Erythroblast (primary cell): ENCODE data around the gene XRCC1.
A peak's percentile ranks its signal among the peaks of the same experiment; 100 is the strongest.
"Not testable (repeated sequence)": the region's sequence is repeated elsewhere in the genome, so short reads cannot be mapped to it uniquely, and the experiment has no call there.

ENCODE experiments used
- DNase-seq, 2 experiments: peaks; one replicate each; lab custom pipeline; 2025; lab: John Stamatoyannopoulos, UW
- GATA1 ChIP-seq: IDR thresholded peaks from 2 replicates; pipeline ENCODE4 v1.6.1; 2011; ENCODE audit warnings: low read depth, mild to moderate bottlenecking, control low read depth, low read length, moderate library complexity
- POLR2A ChIP-seq: IDR thresholded peaks from 2 replicates; pipeline ENCODE4 v1.6.1; 2011; ENCODE audit warnings: mild to moderate bottlenecking, low read length

XRCC1 gene

DNA sequence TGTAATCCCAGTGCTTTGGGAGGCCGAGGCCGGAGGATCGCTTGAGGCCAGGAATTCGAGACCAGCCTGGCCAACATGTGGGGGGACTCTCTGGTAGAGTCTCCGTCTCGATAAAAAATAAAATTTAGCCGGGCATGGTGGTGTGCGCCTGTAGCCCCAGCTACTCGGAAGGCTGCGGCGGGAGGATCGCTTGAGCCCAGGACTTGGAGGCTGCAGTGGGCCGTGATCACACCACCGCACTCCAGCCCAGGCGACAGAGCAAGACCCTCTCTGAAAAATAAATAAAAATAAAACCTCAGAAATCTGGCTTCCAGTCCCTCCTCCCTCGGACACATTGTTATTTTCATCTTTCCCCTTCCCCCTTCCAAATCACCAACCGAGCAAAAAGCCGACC lies 20.3 kb upstream of the XRCC1 start:
- DNase-seq: no peak
- TF ChIP-seq POLR2A (no peak), GATA1 (no peak)

DNA sequence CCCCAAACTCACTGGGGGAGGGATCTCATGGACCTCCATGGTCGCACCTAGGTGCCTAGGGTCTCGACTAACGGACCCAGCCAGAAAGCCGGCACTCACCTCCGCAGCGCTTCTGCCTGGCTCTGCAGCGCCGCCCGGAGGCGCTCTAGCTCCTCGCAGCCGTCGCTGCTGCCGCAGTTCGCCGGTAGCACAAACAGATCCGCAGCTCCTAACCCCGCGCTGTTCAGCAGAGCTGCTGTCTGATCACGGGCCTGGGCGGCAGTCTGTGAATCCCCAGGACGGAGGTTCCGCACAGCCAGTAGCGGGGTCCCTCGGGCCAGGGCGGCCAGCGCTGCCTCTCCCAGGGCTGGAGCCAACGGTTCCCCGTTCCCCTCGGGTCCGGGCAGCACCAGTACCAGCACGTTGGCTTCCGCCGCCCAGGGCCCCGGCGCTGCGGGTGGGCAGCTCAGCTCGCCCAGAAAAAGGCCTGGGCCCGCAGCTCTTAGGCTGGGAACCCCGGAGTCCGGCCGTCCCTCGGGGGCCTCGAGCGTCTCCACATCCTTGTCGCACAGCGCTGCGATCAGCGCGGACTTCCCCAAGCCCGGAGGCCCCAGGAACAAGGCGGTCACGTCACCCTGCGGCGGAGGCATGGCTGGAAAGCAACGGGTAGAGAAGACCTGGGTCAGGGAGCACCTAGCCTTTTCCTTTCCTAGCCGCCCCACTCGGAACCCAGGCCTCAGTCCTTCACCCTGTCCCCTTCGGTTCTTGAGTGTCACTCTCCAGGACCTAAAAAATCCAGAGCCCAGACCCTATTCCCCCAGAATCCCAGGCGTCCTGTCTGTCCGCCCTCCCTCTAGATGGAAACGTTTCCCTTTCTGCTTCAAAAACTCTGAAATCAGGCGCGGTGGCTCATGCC lies 19.6 kb upstream of the XRCC1 start:
- peak; percentile 87 to 88 for DNase-seq
- TF ChIP-seq POLR2A: peak; percentile 55
- TF ChIP-seq GATA1: no peak

GRCh38 chr19:43594081-43594697 lies 18.9 kb upstream of the XRCC1 start:
- DNase-seq: no peak
- TF ChIP-seq POLR2A (no peak), GATA1 (no peak)

DNA sequence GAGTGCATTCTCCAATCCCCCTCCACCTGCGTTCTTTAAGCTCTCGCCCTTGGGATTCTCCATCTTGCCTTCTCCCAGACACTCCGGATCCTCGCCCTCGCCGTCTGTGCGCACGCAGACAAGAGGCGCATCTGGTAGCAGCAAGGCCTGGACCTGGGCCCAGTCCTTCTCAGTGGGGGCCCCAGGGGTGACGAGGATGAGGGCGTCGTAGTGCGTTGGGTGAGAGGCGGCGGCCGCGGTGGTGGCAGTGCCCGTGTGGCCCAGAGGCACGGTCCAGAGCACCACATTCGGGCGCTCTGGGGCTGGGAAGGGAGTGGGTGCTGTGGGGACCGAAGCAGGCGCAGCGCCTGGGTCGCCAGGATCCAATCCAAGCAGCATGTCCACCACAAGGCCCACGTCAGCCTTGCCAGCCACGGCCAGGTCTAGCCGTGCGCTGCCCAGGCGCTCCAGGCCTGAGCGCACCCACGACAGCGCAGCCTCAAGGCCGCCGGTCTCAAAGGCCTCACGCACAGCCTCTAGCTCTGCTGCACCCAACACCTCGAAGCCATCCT lies 17.5 kb upstream of the XRCC1 start:
- DNase-seq: no peak
- TF ChIP-seq GATA1 (no peak), POLR2A (no peak)

DNA sequence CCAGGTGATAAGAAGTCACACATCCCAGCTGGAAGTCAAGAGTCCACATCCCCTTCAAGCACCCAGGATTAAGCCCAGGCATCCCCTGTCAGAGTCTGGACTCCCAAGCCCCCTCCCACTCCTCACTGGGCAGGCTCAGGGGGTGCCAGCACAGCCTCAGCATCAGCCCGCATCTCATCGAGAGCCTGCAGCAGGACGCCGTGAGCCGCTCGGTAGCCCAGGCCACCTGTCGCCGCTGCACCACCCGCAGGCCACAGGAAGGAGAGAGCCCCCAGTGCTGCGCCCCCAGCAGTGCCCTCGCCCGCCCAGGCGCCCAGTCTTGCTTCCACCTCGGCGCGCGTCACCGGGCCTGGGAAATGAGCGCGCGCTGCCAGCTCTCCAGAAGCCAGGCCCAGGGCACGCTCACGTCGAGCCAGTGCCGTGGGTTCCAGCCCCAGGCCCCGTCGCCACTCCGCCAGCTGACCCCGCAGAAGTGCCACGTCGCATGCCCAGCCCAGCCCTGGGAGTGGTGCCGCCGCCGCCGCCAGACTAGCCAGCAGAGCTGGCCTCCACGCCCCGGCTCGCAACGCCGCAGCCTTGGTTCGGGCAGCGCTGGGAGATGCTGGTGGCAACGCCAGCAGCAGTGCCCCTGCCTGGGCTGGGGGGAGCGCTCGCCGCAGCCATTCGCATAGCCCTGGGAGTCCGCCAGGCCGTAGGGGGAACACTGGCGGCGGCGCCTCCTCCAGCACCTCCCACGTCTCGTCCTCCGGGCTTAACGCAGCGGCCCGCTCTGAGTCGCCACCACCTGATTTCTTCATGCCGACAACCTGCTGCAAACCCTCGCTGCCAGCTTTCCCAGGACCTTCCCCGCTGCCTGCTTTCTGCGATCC lies 16.8 kb upstream of the XRCC1 start:
- TF ChIP-seq GATA1: no peak
- no peak for DNase-seq

DNA sequence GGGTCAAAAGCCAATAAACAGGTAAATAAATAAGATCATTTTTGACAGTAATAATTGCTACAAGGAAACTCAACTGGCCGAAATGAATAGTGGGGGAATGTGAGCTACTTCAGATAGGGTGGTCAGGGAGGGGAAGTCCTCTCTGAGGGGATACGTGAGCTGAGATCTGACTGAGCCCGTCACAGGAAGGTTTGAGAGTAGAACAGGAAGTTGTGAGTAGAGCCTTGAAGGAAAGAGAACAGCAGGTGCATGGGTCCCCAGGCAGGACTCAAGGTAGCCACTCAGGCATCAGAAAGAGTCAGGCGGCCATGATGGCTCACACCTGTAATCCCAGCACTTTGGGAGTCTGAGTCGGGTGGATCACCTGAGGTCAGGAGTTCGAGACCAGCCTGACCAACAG lies 14.4 kb upstream of the XRCC1 start:
- DNase-seq: no peak
- TF ChIP-seq POLR2A (no peak), GATA1 (no peak)

GRCh38 chr19:43589277-43589676 lies 13.9 kb upstream of the XRCC1 start:
- no peak for DNase-seq
- TF ChIP-seq POLR2A: no peak
- TF ChIP-seq GATA1: no peak

- DNase-seq: not testable (repeated sequence)
Measured at GRCh38 chr19:43587029-43587428, 11.7 kb upstream of the XRCC1 start.

DNA sequence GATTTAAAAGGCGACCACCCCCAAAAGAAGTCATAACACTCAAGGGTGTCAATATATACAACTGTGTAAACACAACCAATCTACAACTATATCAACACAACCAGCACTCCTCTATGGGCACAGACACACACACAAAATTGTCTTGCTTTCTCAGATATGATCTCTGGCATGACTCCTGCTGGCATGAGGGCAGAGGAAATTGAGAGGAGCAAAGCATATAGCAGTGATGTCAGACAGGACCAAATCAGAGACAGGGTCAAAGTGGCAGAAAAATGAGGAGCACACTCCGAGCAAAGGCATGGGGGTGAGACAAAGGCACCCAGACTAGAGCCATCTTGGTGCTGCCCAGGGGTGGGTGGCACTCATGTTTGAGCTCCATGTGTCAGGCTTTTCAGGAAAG lies 11.0 kb upstream of the XRCC1 start:
- TF ChIP-seq POLR2A (no peak), GATA1 (no peak)
- DNase-seq: no peak

- no peak for DNase-seq
- TF ChIP-seq POLR2A (no peak), GATA1 (no peak)
Measured at GRCh38 chr19:43584484-43584883, 9.2 kb upstream of the XRCC1 start.

GRCh38 chr19:43582495-43582894 lies 7.2 kb upstream of the XRCC1 start:
- DNase-seq: no peak
- no peak for TF ChIP-seq POLR2A
- no peak for TF ChIP-seq GATA1

DNA sequence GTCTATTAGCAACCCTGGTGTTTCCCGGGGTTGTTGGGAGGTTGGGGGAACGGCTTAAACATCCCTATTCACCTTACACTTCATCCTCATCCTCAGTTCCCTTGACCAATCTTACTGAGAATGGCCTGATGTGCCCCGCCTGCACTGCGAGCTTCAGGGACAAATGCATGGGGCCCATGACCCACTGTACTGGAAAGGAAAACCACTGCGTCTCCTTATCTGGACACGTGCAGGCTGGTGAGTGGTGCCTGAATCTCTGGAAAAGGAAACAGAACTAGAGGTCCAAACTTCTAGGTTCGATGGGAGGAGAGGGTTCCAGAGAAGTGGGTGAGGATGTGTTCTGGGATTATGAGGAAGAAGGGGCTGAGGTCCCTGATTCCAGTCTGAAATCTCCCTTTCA lies 6.1 kb upstream of the XRCC1 start:
- TF ChIP-seq GATA1 (no peak), POLR2A (no peak)
- DNase-seq: peak in 1 of 2 experiments; percentile 41

DNA sequence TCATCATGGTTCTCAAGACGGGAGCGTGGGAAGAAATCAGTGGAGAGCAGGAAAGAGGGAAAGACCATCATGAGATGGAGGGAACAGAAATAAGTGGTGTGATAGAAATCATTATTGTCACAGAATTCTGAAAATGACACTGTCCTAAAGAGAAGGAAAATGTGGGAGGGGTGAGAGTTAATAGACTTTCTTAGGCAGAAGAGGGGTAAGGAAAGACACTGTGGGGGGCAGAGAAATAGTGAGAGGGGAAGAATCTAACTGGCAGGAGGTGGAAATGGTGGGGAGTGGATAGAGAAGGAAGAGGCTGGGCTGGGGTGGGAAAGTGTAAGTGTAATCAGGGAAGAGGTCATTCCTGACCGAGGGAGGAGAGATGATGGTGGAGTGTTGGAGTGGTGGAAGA lies 3.5 kb upstream of the XRCC1 start:
- DNase-seq: no peak
- TF ChIP-seq POLR2A: no peak
- TF ChIP-seq GATA1: no peak
